GM21515 (cell line): Measurements from ENCODE around the gene KHK.
A peak's percentile ranks its signal among the peaks of the same experiment; 100 is the strongest.
"Not testable (repeated sequence)": the region's sequence is repeated elsewhere in the genome, so short reads cannot be mapped to it uniquely, and the experiment has no call there.

Source experiments
- ATAC-seq: cut with Tn5 transposase; IDR thresholded peaks from one replicate; pipeline ENCODE4 v1.9.1; 2021; ENCODE audit not compliant: unreplicated experiment

KHK gene

DNA sequence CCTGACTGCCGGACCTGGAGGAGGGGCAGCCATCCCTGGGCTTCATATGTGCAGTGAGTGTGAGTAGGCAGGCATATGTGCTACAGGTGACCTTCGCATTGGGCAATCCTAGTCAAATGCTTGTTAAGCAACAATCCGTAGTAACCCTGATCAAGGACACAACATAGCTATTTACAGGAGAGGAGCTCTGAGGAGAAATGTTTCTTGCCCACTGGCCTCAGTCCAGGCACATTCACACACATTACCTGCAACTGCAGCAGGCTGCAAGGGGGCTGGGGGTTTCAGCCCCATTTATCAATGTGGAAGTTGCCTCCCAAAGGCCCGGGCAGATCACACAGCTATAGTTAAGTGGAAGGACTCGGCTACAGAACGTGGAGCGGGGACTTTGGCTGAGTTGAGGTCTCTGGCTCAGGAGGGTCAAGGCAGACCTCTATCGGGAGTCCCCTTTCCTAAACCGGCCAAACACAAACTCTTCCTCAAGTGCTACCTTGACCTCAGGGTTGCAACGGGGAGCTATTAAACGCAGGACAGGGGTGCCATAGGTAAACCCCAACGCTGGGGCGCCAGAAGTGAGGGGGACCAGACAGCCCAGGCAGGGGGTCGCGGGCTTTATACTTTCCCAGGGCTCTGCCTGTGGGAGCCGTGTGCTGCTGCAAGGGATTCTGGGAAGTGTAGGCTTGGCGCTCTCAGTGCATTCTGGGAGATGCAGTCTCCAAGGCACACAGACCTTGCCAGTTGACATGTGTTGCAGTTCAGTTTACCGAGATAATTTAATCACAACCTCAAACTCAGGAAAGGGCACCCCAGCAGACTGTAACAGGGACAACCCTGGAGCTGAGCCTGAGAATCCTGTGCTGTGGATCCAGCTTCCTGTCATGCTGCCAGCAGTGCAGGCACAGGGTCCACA lies 9.4 kb downstream of the KHK start:
- peak; percentile 44 for ATAC-seq

DNA sequence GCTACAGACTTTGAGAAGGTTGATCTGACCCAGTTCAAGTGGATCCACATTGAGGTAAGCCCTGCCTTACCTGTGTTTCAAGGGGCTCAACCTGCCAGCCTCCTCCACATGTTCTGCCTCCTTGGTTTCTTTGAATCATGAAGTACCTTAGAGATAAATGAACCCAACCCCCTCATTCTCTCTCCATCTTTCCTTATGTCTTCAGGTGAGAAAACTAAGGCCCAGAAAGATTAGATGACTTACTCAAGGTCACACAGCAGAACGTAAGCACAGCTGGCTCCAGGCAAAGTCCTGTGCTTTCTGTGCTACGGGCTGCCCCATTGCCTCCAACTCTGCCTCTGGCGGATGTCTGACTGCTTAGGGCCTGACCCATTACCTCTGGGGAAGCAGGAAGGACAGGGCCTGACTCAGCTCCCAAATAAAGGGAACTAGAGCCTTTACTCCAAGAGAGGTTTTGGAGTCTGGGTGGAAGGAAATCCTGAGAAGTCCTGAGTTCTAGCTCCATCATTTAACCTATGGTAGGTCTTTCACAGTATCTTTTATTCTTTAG lies 10.3 kb downstream of the KHK start:
- no peak for ATAC-seq

DNA sequence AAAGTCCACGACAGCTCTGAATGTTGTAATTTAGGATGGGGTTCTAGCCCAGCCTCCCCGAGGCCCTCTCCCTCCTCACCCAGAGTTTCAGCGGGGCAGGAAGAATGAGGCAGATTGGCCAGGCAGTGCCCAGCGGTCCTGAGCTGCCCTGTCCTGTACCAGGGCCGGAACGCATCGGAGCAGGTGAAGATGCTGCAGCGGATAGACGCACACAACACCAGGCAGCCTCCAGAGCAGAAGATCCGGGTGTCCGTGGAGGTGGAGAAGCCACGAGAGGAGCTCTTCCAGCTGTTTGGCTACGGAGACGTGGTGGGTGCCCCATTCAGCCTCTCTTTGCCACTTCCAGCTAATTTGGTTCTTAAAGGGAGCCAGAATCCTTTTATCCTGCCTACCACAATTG lies 10.8 kb downstream of the KHK start:
- no peak for ATAC-seq

DNA sequence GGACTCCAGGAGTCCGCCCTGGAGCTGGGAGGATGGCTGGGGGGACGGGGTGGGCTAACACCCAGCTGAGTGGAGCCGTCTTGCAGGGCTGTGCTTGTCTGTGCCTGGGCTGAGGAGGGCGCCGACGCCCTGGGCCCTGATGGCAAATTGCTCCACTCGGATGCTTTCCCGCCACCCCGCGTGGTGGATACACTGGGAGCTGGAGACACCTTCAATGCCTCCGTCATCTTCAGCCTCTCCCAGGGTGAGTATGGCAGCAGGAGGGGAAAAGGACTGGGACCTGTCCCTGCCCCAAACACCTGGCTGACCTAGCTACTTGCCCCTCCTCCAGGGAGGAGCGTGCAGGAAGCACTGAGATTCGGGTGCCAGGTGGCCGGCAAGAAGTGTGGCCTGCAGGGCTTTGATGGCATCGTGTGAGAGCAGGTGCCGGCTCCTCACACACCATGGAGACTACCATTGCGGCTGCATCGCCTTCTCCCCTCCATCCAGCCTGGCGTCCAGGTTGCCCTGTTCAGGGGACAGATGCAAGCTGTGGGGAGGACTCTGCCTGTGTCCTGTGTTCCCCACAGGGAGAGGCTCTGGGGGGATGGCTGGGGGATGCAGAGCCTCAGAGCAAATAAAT lies 12.9 kb downstream of the KHK start:
- ATAC-seq, result no peak

DNA sequence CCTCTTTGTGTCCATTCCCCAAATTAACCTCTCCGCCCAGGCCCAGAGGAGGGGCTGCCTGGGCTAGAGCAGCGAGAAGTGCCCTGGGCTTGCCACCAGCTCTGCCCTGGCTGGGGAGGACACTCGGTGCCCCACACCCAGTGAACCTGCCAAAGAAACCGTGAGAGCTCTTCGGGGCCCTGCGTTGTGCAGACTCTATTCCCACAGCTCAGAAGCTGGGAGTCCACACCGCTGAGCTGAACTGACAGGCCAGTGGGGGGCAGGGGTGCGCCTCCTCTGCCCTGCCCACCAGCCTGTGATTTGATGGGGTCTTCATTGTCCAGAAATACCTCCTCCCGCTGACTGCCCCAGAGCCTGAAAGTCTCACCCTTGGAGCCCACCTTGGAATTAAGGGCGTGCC lies 13.5 kb downstream of the KHK start:
- ATAC-seq, result no peak

DNA sequence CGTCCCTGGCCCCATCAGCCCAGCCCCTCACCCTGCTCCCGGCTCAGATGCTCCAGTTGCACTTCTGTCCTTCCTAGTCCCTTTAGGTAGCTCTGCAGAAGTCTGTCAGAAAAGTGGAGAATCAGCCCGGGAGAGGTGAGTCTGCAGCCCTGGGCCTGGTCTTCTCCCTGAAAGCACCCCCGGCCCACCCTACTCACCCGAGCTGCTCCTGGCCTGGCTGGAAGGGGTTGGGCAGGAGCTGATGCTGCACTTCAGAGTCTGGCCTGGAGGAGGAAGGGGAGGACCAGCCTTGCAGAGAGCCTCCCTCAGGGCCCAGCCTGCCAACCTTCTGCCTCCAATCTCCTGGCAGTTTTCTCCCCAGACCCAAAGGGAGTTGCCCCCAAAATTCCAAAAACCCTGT lies 15.8 kb downstream of the KHK start:
- ATAC-seq, result no peak

DNA sequence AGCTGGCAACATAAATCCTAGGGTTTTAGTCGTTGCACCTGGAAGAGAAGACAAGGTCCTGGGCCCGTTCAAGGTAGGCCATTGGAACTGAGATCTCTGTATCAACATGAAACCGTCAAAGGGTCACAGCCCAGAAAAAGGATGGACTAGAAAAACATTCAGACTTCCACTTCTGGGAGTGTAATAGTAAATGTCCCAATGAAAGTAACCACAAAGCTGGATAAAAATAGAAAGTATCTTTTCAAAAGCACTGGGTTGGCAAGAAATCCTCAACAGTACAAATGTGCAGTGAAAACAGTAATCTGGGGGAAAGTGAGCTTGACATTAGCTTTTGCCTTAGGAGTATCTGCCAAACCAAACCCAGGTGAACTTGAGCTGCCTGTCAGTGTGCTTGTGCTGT lies 19.4 kb downstream of the KHK start:
- ATAC-seq, result no peak

DNA sequence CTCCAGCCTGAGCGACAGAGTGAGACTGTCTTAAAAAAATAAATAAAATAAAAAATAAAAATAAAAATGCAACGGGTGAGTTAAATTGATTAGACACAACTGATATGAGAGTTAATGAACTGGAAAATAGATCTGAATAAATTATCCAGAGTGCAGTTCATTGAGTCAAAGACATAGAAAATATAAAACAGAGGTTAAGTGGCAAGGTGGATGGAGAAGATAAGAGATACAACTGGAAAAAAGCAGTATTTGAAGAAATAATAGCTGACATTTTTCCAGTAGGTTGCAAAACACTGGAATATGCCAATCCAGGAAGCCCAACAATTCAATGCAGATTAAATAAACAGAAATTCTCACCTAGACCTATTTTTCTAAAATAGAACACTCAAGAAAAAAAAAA lies 21.6 kb downstream of the KHK start:
- ATAC-seq, result no peak

DNA sequence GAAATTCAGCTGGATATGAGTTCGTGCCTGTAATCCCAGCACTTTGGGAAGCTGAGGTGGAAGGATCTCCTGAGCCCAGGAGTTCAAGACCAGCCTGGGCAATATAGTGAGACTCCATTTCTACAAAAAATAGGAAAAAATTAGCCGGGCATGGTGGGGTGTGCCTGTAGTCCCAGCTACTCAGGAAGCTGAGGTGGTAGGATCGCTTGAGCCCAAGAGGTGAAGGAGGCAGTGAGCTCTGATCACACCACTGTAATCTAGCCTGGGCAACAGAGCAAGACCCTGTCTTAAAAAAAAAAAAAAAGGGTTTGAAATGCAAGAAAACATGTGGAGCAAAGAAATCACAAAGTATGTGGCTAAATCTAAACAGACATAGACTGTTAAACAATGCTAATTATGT lies 22.5 kb downstream of the KHK start:
- ATAC-seq, result no peak

DNA sequence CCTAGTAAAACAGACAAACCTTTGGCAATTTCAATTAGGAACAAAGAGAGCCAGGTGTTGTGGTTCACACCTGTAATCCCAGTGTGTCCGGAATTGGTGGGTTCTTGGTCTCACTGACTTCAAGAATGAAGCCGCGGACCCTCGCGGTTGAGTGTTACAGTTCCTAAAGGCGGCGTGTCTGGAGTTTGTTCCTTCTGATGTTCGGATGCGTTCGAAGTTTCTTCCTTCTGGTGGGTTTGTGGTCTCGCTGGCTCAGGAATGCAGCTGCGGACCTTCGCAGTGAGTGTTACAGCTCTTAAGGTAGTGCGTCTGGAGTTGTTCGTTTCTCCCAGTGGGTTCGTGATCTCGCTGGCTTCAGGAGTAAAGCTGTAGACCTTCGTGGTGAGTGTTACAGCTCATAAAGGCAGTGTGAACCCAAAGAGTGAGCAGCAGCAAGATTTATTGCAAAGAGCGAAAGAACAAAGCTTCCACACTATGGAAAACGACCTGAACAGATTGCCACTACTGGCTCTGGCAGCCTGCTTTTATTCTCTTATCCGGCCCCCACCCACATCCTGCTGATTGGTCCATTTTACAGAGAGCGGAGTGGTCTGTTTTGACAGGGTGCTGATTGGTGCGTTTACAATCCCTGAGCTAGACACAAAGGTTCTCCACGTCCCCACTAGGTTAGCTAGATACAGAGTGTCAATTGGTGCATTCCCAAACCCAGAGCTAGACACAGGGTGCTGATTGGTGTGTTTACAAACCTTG lies 24.2 kb downstream of the KHK start:
- ATAC-seq, result not testable (repeated sequence)

DNA sequence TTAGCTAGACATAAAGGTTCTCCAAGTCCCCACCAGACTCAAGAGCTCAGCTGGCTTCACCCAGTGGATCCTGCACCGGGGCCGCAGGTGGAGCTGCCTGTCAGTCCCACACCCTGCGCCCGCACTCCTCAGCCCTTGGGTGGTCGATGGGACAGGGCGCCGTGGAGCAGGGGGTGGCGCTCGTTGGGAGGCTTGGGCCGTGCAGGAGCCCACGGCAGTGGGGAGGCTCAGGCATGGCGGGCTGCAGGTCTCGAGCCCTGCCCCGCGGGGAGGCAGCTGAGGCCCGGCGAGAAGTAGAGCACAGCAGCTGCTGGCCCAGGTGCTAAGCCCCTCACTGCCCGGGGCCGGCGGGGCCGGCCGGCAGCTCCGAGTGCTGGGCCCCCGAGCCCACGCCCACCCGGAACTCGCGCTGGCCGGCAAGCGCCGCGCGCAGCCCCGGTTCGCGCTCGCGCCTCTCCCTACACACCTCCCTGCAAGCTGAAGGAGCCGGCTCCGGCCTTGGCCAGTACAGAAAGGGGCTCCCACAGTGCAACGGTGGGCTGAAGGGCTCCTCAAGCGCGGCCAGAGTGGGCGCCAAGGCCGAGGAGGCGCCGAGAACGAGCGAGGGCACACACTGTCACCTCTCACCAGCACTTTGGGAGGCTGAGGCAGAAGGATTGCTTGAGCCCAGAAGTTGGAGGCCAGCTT lies 25.0 kb downstream of the KHK start:
- ATAC-seq, result not testable (repeated sequence)

DNA sequence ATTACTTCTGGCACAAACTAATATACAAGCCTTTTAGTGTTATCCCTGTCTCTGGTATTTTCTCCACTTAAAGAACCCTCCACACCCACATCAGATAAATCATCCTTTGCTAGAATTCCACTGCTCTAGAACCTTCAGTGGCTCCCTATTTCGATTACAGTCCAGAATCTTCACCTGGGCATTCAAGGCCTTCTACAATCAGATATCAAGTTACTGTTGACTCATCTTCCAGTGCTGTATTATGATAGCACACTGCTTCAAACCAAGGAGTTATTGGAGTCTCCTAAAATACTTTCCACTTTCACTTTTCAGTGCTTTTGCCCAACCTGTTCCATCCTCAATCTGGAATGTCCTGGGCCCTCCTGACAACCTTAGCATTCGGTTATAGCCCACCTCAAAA lies 28.9 kb downstream of the KHK start:
- no peak for ATAC-seq

DNA sequence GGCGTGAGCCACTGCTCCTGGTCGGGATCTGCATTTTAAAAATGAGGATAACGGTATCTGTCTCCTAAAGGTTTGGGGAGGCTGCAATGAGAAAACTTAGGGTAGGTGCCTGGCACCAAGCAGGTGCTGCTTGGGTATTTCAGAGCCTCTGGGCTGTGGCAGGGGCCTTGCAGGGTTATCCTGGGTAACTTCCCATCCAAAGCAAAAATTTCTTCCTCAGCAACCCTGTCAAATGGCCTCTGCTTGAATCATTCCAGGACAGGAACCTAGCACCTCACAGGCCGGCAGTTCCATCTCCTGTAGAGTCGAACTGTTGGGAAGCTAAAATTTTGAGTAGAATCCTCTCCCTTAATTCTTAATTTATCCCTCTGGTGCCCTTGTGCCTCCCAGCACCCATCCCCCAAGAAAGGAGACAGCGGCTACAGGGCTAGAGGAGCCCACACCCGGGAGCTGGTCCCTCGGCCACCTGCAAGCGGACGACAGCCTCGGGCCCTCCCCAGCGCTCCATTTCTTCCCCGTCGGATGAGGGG lies 31.5 kb downstream of the KHK start:
- ATAC-seq, result no peak

DNA sequence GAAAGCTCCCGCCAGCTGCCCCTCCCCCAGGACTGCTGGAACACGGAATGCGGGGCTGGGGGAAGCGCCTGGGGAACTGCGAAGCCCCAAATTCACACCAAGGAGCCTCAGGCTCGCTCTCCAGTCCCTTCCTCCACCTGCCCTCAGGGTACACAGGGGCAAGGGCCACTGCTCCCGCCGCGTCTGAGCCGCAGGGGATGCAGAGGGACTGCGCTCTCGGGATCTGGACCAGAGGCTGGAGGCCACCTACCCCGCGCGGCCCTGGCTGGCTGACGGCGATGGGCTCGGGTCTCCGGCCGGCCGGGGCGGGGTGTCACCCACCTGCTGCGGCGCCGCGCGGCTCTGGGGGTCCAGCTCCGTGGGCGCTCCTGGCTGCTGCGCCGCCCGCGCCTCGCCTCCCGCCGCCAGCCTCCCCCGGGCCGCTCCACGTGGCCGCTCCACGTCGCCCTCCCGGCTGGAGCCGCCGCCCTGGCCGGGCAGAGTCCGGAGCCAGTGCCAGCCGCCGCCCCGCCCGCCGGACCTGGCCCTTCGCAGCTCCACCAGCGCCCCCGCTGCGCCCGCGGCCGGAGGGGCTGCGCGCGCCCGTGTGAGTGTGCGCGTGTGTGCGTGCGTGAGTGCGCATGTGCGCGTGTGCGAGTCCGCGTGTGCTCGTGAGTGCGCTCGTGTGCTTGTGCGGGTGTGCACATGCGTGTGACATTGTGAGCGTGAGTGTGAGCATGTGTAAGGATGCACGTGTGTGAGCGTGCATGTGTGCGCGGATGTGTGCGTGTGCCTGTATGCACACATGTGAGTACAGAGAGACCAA lies 32.2 kb downstream of the KHK start, which contains the start of gene CGREF1:
Gene CGREF1 (minus strand): TSS at position 604 of the 805 bp plus-strand sequence. CDS start 14,762 bp downstream, outside the sequence.
- ATAC-seq, result no peak

DNA sequence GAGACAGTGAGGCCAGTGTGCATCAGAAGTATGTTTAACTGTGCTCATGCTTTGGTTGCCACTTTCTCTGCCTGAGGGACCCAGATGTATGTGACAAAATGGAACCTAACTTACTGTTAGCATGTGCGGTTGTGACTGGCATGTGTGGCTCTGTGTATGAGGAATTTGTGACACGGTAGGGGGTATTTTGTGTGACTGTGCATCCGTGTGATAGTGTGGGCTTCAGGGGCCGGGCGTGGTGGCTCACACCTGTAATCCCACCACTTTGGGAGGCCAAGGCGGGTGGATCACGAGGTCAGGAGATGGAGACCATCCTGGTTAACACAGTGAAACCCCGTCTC lies 32.7 kb downstream of the KHK start:
- not testable (repeated sequence) for ATAC-seq

DNA sequence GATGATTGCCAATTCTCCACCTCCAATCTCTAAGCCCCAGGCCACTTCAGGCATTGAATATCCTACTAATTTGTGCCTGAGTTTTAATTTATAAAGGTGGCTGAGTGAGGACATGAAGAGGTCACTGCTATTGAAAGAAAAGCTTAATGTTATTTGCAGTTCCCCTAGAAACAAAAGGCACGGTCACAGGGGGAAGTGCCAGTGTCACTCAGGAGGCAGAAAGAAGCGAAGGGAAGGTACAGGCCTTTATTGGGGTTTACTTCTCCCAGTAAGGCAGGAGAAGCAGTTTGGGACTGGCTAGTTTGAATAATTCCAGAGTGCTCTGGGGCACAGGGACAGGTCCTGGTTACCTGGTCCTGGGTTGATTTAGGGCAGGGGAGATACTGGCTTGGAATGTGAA lies 35.3 kb downstream of the KHK start:
- no peak for ATAC-seq

DNA sequence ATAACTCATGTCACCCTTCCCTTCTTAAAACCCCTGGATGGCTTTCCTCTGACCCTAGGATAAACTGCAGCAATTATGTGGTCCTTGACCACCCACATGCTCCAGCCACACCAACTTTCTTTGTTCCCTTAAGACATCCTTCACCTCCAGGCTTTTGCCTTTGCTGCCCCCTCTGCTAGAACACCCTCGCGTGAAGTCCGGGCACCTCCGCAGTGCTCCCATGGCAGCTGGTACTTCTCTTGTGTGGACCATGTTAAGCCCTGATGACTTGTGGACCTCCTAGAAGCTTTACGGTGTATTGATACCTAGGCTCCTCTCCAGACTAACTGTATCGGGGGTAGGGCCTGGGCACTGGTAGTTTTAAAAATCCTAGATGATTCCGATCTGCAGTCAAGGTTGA lies 36.2 kb downstream of the KHK start:
- no peak for ATAC-seq

DNA sequence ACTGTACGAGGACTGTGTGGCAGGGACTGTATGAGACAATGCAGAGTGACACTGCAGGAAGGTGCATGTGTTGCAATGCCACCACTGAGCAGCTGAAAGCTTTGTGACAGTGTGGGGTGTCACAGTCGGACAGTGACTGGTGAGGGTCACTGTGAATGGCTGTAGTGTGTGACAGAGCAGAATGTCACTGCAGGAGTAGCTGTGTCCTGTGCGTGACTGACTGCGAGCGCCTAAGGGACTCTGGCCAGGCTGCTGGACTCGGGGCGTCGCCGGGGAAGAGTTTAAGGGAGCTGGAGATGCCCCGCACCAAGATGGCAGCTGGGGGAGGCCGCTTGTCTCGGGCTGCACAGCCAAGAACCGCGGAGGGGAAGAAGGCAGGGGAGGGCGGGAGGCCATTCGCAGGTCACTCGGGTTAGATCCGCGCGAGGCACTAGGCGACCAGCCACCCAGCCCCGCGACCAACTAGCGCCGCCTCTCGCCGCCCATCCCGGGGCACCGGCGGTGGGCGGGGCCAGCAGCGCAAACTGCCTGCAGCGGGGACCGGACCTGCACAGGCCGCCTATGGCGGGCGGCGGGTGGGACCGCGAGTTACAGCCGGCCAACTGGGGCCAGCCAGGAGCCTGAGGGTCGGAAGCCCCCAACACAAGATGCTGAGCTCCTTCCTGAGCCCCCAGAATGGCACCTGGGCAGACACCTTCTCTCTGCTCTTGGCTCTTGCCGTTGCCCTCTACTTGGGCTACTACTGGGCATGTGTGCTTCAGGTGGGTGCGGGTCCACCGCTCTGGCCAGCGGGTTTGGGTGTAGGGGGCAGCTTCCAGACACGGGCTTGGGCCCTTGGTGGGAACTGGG lies 37.0 kb downstream of the KHK start, which contains the start of gene ABHD1:
Gene ABHD1 (plus strand): TSS at position 514 of the 849 bp plus-strand sequence. CDS start 134 bp downstream, at position 648.
- no peak for ATAC-seq

DNA sequence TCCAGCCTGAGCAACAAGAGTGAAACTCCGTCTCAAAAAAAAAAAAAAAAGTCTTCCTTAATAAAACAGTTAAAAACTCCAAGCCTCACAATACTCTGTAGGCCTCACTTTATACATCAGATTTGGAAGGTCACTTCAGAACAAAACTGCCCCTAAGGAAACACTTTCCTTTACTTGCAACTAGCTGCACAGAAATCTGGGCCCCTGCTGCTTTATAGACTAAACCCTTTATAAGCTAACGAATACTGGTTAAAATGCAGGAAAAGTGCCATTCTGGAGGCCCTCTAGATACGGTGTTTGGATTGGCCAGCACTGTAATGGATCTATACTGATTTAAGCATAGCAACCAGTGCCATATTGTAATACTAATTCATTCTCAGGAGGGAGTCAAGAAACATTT lies 38.5 kb downstream of the KHK start:
- no peak for ATAC-seq
